Naive thymus-derived CD4-positive, alpha-beta T cell (primary cell): ENCODE data around the gene KIF14. TPM values are rescaled to one million over a fixed set of nuclear protein-coding genes. Genes with fewer than 3 reads are reported as not detected.

Experiments used
- ATAC-seq: fragments of 150-1000 bp; cut with Tn5 transposase; 2 replicates; pipeline ENCODE4 v1.10.0; 2021; ENCODE audit warnings: mild to moderate bottlenecking, moderate library complexity
- CTCF ChIA-PET: fragments of 350-600 bp; sonication (Branson Sonifier 250); formaldehyde crosslinking; loops from one replicate; lab custom pipeline; 2021; ENCODE audit warnings: antibody characterized with exemption; lab: Charles Lee
- POLR2A ChIA-PET: fragments of 350-600 bp; sonication (Branson Sonifier 250); formaldehyde crosslinking; loops from one replicate; lab custom pipeline; 2021; ENCODE audit warnings: antibody characterized with exemption, inconsistent platforms; lab: Charles Lee
- DNase-seq, 9 donors: peaks; one replicate each; pipeline versions ENCODE4 v3.0.0 to v3.0.0-alpha.2; 2020 to 2022; ENCODE audit warnings: mixed read lengths in 1 of 9
- H3K27ac ChIP-seq: one replicate; pipeline ENCODE4 v1.7.0; 2013; ENCODE audit warnings: mild to moderate bottlenecking, low read depth, low read length, moderate library complexity
- H3K27me3 ChIP-seq, 2 donors: one replicate each; pipeline ENCODE4 v1.7.0; 2013; ENCODE audit warnings: low read length in 2 of 2, mild to moderate bottlenecking in 2 of 2, moderate library complexity in 2 of 2; ENCODE audit not compliant: control insufficient read depth in 2 of 2, insufficient read depth in 2 of 2
- H3K36me3 ChIP-seq, 3 experiments: 1 replicate in 2 of 3; 2 replicates in 1 of 3; pipeline ENCODE4 v1.7.0; 2013; ENCODE audit warnings: low read length in 3 of 3, mild to moderate bottlenecking in 3 of 3, moderate library complexity in 1 of 3; ENCODE audit not compliant: insufficient read depth in 3 of 3, control insufficient read depth in 2 of 3
- H3K4me1 ChIP-seq, 2 donors: one replicate each; pipeline ENCODE4 v1.7.0; 2013; ENCODE audit warnings: low read length in 2 of 2, mild to moderate bottlenecking in 2 of 2, moderate library complexity in 1 of 2; ENCODE audit not compliant: control insufficient read depth in 2 of 2, insufficient read depth in 2 of 2
- H3K4me3 ChIP-seq: 2 replicates; pipeline ENCODE4 v1.7.0; 2013; ENCODE audit warnings: mild to moderate bottlenecking, low read length
- H3K9me3 ChIP-seq, 3 experiments: 1 replicate in 2 of 3; 2 replicates in 1 of 3; pipeline ENCODE4 v1.7.0; 2013; ENCODE audit warnings: low read length in 3 of 3; ENCODE audit not compliant: control insufficient read depth in 2 of 3
- H3K27ac Mint-ChIP-seq, 9 donors: one replicate each; pipeline ENCODE4 v1.8.0; 2020 to 2022; ENCODE audit warnings: mixed read lengths in 9 of 9, mild to moderate bottlenecking in 8 of 9, moderate library complexity in 5 of 9, inconsistent platforms in 2 of 9
- H3K27me3 Mint-ChIP-seq, 5 donors: one replicate each; pipeline ENCODE4 v1.8.0; 2021 to 2022; ENCODE audit warnings: mixed read lengths in 5 of 5, mild to moderate bottlenecking in 1 of 5
- H3K36me3 Mint-ChIP-seq, 5 donors: one replicate each; pipeline ENCODE4 v1.8.0; 2020 to 2022; ENCODE audit warnings: mixed read lengths in 5 of 5, mild to moderate bottlenecking in 3 of 5, inconsistent platforms in 1 of 5
- H3K4me1 Mint-ChIP-seq, 7 donors: one replicate each; pipeline ENCODE4 v1.8.0; 2020 to 2022; ENCODE audit warnings: mixed read lengths in 7 of 7, mild to moderate bottlenecking in 3 of 7, inconsistent platforms in 1 of 7
- H3K4me3 Mint-ChIP-seq, 10 donors: one replicate each; pipeline ENCODE4 v1.8.0; 2020 to 2022; ENCODE audit warnings: mild to moderate bottlenecking in 10 of 10, mixed read lengths in 10 of 10, moderate library complexity in 6 of 10, inconsistent platforms in 2 of 10
- H3K9me3 Mint-ChIP-seq, 11 donors: one replicate each; pipeline ENCODE4 v1.8.0; 2020 to 2022; ENCODE audit warnings: mixed read lengths in 11 of 11, mild to moderate bottlenecking in 4 of 11, inconsistent platforms in 1 of 11, moderate library complexity in 1 of 11
- intact Hi-C, 2 donors: fragments of 100-400 bp; cut with micrococcal nuclease; formaldehyde crosslinking; loops; one replicate each; pipeline ENCODE4 v1.15.1; 2023
- polyA plus RNA-seq, 2 donors: library from polyadenylated mRNA; unstranded; fragments of 300-500 nt; fragmentation: Illumina TruSeq; gene quantifications; one replicate each; pipeline ENCODE4 v1.2.3, GENCODE V29; 2021
- total RNA-seq, 6 experiments: library from RNA in 5 of 6; stranded (reverse) in 5 of 6; gene quantifications; 1 replicate in 5 of 6; 2 replicates in 1 of 6; pipeline ENCODE4 v1.2.3 and lab custom pipeline; 2021 to 2026

The KIF14 gene
- total and polyA plus RNA-seq, 7 experiments from 2014 or later: 0.16 to 16.2 (median 0.42) TPM; not detected in 4

DNA sequence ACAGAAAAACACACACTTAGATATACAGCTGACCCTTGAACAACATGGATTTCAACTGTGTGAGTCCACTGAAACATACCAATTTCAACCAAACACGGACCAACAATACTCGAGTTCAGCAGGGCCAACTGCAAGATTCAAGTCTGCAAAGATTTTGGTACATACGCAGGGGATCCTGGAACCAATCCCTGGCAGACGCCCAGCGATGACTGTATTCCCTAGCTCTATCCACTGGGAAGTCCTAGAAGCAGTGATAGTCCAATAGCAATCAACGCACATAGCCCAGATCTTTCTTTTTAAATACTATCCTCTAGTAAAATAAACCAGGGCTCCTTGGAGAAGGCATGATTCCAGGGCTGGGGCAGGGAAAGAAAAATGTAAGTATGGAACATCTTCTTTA lies 40.2 kb upstream of the KIF14 start:
- no peak for ATAC-seq
- Histone ChIP-seq H3K9me3 (no peaks in the 10 kb centered on the region), H3K4me1 (peaks cover 0 to 9% of the 10 kb centered on the region in 2 donors), H3K27me3 (no peaks in the 10 kb centered on the region), H3K27ac (no peak overlapping the region), H3K4me3 (no peak overlapping the region), H3K36me3 (peaks cover 0 to 65% (median 12%) of the 10 kb centered on the region in 3 experiments)
- Mint-ChIP-seq H3K27me3 (no peaks in the 10 kb centered on the region), H3K4me3 (no peak overlapping the region), H3K4me1 (peaks cover 22 to 66% (median 44%) of the 10 kb centered on the region in 7 donors), H3K27ac (peak overlapping the region in 1 of 9 donors; percentile 15), H3K36me3 (peaks cover 21 to 66% (median 52%) of the 10 kb centered on the region in 5 donors), H3K9me3 (no peaks in the 10 kb centered on the region)
- intact Hi-C loops: no loop called here
- POLR2A ChIA-PET: no interaction called here
- DNase-seq: no peak
- CTCF ChIA-PET: no interaction called here

DNA sequence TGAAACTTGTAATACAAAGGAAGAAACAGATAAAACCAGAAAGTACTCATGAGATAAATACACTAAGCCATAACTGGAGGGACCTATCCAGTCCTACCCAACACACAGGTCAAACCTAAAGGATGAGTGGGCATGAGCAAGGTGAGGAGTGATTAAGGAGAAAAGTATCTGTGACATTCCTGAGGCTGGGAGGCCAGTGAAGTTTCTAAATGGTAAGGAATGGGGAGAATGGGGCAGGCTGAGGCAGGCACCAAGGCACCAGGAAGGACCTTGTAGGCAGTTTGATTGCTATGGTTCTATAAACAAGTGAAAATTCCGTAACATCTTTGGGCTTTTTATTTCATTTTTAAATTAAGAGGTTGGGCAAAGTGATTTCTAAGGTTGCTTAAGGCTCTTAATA lies 38.7 kb upstream of the KIF14 start:
- H3K36me3 ChIP-seq: peaks cover 0 to 78% (median 12%) of the 10 kb centered on the region in 3 experiments
- ChIA-PET POLR2A (interaction anchor here (1.2 kb wide), 1 partner anchor 9 kb away, joined by 3 read pairs; no protein-coding TSS in a partner anchor), CTCF (interaction anchor here (0.9 kb wide), 1 partner anchor 37 kb away, joined by 4 read pairs; no protein-coding TSS in a partner anchor)
- H3K27ac ChIP-seq: no peak overlapping the region
- Mint-ChIP-seq H3K4me3 (no peak overlapping the region), H3K36me3 (peaks cover 31 to 69% (median 53%) of the 10 kb centered on the region in 5 donors), H3K27ac (peak overlapping the region in 6 of 9 donors; percentile 2 to 65 (median 38)), H3K27me3 (no peaks in the 10 kb centered on the region), H3K9me3 (no peaks in the 10 kb centered on the region), H3K4me1 (peaks cover 19 to 59% (median 47%) of the 10 kb centered on the region in 7 donors)
- H3K27me3 ChIP-seq: no peaks in the 10 kb centered on the region
- intact Hi-C loops: no loop called here
- DNase-seq (no peak), ATAC-seq (no peak)
- no peak overlapping the region for H3K4me3 ChIP-seq
- peaks cover 0 to 9% of the 10 kb centered on the region in 2 donors for H3K4me1 ChIP-seq
- H3K9me3 ChIP-seq: no peaks in the 10 kb centered on the region

DNA sequence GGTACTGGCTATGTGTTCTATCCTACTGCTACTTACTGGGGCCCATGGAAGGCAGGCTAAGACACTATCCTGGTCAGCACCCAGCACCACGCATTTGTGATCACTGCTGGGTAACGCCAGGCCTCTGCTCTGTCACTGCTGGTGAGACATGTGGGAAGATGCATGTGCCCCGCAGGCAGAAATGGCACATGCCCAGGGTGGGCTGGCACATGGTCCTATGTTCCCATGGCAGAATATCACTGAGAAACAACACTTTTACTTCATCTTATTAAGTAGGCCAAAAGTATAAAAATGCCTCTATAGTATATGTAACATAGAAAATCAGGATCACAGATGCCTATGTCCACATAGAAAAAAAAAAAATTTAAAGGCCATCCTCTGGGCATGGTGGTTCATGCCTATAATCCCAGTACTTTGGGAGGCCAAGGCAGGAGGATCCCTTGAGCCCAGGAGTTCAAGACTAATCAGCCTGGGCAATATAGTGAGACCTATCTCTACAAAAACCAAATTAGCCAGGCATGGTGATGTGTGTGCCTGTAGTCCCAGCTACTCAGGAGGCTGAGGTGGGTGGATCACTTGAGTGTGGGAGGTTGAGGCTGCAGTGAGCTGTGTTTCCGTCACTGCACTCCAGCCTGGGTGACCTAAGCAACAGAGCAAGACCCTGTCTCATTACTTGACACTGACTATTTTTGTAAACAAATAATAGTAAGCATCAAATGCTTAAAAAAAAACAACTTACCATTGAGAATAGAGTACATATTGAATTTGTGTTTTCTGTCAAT lies 37.7 kb upstream of the KIF14 start:
- no peaks in the 10 kb centered on the region for H3K27me3 ChIP-seq
- CTCF ChIA-PET: interaction anchor here (0.6 to 1.4 kb wide), 3 partner anchors 12 to 36 kb away, joined by 4 to 6 read pairs (median 4); no protein-coding TSS in a partner anchor
- Mint-ChIP-seq H3K27ac (peak overlapping the region in 2 of 9 donors; percentile 39 to 48), H3K9me3 (peaks cover 0 to under 1% (median 0%) of the 10 kb centered on the region in 11 donors), H3K36me3 (peaks cover 32 to 70% (median 53%) of the 10 kb centered on the region in 5 donors), H3K4me3 (no peak overlapping the region), H3K27me3 (no peaks in the 10 kb centered on the region), H3K4me1 (peaks cover 17 to 56% (median 43%) of the 10 kb centered on the region in 7 donors)
- intact Hi-C loops: no loop called here
- DNase-seq (no peak), ATAC-seq (no peak)
- no peaks in the 10 kb centered on the region for H3K9me3 ChIP-seq
- peaks cover 0 to 75% (median 9%) of the 10 kb centered on the region in 3 experiments for H3K36me3 ChIP-seq
- POLR2A ChIA-PET: interaction anchor here (1.2 kb wide), 1 partner anchor 10 kb away, joined by 3 read pairs; no protein-coding TSS in a partner anchor
- no peak overlapping the region for H3K4me3 ChIP-seq
- no peak overlapping the region for H3K27ac ChIP-seq
- peaks cover 0 to 7% of the 10 kb centered on the region in 2 donors for H3K4me1 ChIP-seq

DNA sequence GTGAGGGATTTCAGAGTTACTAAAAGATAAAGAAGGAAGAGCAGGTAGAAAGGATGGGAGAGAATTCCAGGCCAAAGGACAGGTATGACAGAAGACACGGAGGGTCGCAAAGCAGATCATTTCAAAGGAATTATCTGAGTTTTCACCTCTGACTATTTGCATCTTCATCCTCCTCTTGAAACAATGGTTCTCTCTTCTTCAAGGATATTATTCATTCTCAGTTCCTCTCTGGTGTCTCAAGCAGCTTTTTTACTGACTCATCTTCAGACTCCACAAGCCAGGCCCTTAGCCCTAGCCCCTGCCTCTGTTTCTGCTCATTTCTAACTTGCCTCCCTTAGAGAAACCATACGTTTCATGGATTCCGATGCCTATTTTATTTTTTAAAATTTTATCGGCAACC lies 34.1 kb upstream of the KIF14 start:
- H3K4me3 Mint-ChIP-seq: no peak overlapping the region
- POLR2A ChIA-PET: no interaction called here
- H3K27me3 Mint-ChIP-seq: no peaks in the 10 kb centered on the region
- ATAC-seq: peak; percentile 65
- peak overlapping the region in 3 of 9 donors; percentile 57 to 76 (median 62) for H3K27ac Mint-ChIP-seq
- intact Hi-C loops: no loop called here
- H3K36me3 Mint-ChIP-seq: peaks cover 26 to 54% (median 39%) of the 10 kb centered on the region in 5 donors
- Histone ChIP-seq H3K4me3 (no peak overlapping the region), H3K27me3 (no peaks in the 10 kb centered on the region), H3K27ac (no peak overlapping the region), H3K4me1 (no peaks in the 10 kb centered on the region), H3K9me3 (no peaks in the 10 kb centered on the region), H3K36me3 (peaks cover 0 to 58% (median 5%) of the 10 kb centered on the region in 3 experiments)
- DNase-seq: no peak
- peaks cover 0 to 4% (median 0%) of the 10 kb centered on the region in 11 donors for H3K9me3 Mint-ChIP-seq
- CTCF ChIA-PET: no interaction called here
- H3K4me1 Mint-ChIP-seq: peaks cover 14 to 32% (median 22%) of the 10 kb centered on the region in 7 donors

DNA sequence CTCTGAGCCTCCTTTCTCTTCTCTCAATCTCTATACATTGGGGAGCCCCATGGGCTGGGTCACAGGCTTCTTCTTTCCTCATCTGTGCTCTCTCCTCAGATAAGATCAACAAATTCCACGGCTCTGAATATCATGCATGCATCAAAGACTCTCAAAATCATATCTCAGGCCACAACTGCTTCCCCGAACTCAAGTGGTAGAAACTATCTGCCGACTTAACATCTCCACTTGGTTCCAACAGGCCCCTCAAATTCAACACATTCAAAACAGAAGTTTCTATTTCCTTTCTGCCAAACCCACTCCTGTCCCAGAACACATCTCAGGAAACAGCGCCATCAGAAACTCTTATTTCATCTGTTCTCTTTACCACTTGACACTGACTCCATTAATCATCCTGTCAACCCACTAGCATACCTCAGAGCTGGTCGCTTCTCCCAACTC lies 32.5 kb upstream of the KIF14 start:
- peak overlapping the region; percentile 15 to 85 (median 76) for H3K27ac Mint-ChIP-seq
- H3K4me1 Mint-ChIP-seq: peaks cover 8 to 32% (median 20%) of the 10 kb centered on the region in 7 donors
- peak overlapping the region in 2 of 10 donors; percentile 1 to 28 for H3K4me3 Mint-ChIP-seq
- Histone ChIP-seq H3K27ac (no peak overlapping the region), H3K27me3 (no peaks in the 10 kb centered on the region), H3K36me3 (peaks cover 0 to 51% (median 3%) of the 10 kb centered on the region in 3 experiments), H3K4me1 (no peaks in the 10 kb centered on the region), H3K9me3 (no peaks in the 10 kb centered on the region), H3K4me3 (no peak overlapping the region)
- CTCF ChIA-PET: interaction anchor here (0.6 kb wide), 1 partner anchor 15 kb away, joined by 4 read pairs; no protein-coding TSS in a partner anchor
- intact Hi-C loops: loop anchor here in 1 of 2 donors (2.0 kb wide), 1 partner anchor 16 kb away; the partner anchor contains the start of gene DDX59
- DNase-seq (no peak), ATAC-seq (no peak)
- POLR2A ChIA-PET: no interaction called here
- H3K27me3 Mint-ChIP-seq: no peaks in the 10 kb centered on the region
- peaks cover 0 to 4% (median 0%) of the 10 kb centered on the region in 11 donors for H3K9me3 Mint-ChIP-seq
- peaks cover 25 to 47% (median 39%) of the 10 kb centered on the region in 5 donors for H3K36me3 Mint-ChIP-seq

DNA sequence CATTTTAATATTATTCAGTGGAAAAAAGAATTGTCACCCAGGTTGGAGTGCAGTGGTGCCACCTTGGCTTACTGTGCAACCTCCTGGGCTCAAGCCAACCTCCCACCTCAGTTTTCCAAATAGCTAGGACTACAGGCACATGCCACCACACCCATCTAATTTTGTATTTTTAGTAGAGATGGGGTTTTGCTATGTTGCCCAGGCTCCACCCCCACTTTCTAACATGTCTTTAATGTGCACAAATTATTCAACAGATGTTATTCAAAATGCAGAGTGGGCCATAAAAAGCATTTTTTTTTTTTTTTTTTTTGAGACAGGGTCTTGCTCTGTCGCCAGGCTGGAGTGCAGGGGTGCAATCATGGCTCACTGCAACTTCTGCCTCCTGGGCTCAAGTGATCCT lies 31.8 kb upstream of the KIF14 start:
- POLR2A ChIA-PET: no interaction called here

More for the DNA sequence above, 31.8 kb upstream of the KIF14 start:
- peaks cover 0 to 52% (median 3%) of the 10 kb centered on the region in 3 experiments for H3K36me3 ChIP-seq
- CTCF ChIA-PET: interaction anchor here (1.3 kb wide), 1 partner anchor 151 kb away, joined by 3 read pairs; no protein-coding TSS in a partner anchor
- peaks cover 8 to 32% (median 20%) of the 10 kb centered on the region in 7 donors for H3K4me1 Mint-ChIP-seq
- H3K4me3 ChIP-seq: no peak overlapping the region
- no peaks in the 10 kb centered on the region for H3K27me3 Mint-ChIP-seq
- H3K4me3 Mint-ChIP-seq: no peak overlapping the region
- intact Hi-C loops: loop anchor here in 1 of 2 donors (2.0 kb wide), 1 partner anchor 16 kb away; the partner anchor contains the start of gene DDX59
- no peaks in the 10 kb centered on the region for H3K4me1 ChIP-seq
- no peak overlapping the region for H3K27ac Mint-ChIP-seq
- H3K9me3 Mint-ChIP-seq: peaks cover 0 to 4% (median 0%) of the 10 kb centered on the region in 11 donors
- no peaks in the 10 kb centered on the region for H3K27me3 ChIP-seq
- DNase-seq (no peak), ATAC-seq (no peak)
- H3K27ac ChIP-seq: no peak overlapping the region
- no peaks in the 10 kb centered on the region for H3K9me3 ChIP-seq
- peaks cover 22 to 44% (median 37%) of the 10 kb centered on the region in 5 donors for H3K36me3 Mint-ChIP-seq
